Measurements from ENCODE around the gene CAPG.
"Not testable (repeated sequence)": the region's sequence is repeated elsewhere in the genome, so short reads cannot be mapped to it uniquely, and the experiment has no call there.

CAPG gene

DNA sequence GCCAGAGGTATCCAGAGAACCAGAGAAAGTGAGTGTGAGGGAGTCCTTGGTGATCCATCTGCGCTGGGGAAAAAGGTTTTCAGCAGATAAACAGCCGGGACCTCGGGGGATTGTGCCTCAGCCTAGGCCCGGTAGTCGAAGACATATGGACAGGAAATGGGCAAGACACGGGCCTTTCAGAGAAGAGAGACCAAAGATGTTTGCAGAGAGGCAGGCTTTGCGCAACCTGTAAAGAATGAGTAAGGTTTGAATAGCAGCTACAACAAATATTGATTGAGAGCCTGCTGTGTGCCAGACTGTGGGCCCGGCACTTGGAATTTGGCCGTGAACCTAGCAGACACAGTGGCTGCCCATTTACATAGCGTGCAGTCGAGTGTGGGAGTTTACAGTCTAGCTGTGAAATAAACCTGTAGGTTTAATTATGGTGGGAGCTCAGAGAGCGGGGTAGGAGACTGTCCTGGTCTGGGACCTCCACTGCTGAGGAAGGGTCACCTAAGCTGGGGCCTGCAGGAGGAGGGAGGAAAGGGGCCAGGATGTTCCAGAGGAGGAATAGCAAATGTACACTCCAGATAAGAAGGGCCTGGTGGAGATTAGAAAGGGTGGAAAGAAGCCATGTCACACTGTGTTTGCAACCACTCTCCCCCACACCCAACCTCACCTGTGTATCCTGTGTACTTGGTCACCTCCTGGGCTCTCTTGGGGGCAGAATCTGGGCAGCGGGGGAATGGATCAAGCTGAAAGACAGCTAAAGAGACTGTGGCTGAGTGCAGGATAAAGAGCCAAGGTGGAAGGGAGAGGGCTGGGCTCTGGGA lies 11.3 kb upstream of the CAPG start:
- peak; percentile 47 for DNase-seq

- DNase-seq: peak; percentile 88
These were observed 10.5 kb upstream of the CAPG start for GRCh38 chr2:85420536-85421259.

DNA sequence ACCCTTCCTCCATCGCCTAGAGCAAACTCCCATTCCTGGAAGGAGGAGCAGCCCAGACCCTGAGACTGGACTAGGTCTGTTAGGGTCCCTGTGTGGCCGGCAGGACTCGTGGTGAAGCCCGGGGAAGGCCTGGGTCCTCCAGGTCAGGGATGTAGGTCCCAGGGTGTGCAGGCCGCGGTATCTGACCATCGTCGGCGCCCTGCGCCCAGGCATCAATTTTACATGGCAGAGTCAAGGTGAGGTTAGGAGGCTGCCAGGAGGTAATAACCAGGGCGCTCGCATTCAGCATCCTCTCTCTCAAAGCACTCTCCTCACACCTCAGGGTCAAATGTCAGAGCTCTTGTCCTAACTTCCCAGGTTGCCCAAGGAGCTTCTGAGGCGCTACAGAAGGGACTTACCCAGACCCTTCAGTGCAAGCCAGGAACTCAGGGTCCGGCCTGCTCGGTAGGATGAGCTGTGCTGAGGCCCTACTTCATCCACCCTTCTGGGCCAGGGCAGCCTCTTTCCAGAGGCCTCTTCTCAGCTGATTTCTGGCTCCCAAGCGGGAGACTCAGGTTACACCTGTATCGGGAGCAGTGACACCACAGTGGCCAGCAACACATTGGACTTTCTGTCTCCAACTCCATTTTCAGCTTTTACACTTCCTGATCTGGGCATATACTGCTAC lies 9.0 kb upstream of the CAPG start:
- DNase-seq: no peak

DNA sequence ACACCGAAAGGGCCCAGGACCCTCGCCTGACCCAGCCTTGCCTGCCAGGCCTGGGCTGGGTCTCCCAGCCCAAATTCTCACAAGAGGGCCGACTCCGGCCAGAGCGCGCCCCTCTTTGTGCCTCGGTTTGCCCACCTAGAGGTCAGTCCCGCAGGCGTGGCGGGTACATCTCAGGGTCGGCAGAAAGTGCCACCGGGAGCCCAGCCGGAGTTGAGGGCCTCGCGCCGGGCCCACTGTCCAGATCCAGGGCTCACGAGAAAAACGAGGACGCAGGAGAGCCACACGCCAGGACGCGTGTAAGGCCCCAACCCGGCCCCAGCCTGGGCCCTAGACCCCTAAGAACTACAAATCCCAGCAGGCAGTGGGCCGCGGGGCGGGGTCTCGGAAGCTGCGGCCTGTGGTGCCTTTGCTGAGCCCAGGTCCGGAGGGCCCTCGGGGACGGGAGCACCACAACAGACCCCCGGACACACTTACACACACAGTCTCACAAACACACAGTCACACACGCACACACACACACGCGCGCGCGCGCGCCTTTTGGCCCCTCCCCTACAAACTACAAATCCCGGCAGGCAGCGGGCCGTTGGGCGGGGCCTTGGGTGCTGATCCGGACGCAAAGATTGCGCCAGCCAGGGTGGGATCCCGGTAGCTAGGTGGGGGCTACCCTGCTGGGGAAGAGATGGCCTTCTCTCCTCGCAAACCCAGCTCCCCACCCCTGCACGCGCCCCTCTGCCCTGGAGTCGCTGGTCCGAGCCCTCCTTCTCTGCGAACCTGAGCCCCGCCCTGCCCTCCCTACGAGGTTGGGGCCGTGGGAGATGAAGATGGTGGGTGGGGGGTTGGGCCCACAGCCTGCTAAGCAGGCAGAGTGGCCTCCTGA lies 8.2 kb upstream of the CAPG start, which contains the start of gene SH2D6:
Gene SH2D6 (plus strand): TSS at position 583 of the 877 bp plus-strand sequence. CDS start 10,752 bp downstream, outside the sequence.
- peak; percentile 99 for DNase-seq

- no peak for DNase-seq
These were observed 5.9 kb upstream of the CAPG start for GRCh38 chr2:85415980-85416650.

DNA sequence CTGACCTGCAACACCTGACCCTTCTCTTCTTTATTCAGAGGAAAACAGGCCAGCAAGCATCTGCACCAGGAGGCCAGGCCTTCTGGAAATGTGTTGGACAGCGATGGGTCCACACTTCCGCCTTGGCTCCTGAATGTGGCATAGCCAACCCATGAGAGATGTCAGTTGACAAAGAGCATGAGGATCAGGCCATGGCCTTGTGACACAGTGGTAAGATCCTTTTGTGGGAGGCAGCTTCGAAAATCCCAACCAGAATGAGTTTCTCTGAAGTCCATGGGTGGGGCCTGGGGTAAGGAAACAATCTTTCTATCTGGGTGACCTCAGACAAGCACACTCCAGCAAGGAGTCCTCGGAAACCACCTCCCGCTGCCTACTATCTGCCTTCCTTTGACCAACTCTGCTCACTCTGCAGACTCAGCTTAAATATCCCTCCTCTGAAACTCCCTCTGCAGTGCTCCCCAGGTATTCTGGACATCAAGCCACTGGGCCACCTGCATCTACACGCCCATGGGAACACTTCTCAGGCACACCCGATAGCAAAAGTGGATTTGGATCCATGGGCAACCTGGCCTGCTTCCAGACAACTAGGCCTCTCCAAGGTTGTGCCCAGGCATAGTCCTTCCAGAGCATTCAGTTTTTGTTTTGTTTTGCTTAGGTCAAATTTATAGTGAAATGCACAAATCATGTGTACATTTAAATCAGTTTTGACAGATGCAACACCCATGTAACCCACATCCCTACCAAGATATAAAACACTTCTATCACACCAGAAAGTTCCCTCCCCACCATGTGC lies 4.8 kb upstream of the CAPG start:
- no peak for DNase-seq

- DNase-seq: not testable (repeated sequence)
These were observed 4.2 kb upstream of the CAPG start for GRCh38 chr2:85414421-85414759.

DNA sequence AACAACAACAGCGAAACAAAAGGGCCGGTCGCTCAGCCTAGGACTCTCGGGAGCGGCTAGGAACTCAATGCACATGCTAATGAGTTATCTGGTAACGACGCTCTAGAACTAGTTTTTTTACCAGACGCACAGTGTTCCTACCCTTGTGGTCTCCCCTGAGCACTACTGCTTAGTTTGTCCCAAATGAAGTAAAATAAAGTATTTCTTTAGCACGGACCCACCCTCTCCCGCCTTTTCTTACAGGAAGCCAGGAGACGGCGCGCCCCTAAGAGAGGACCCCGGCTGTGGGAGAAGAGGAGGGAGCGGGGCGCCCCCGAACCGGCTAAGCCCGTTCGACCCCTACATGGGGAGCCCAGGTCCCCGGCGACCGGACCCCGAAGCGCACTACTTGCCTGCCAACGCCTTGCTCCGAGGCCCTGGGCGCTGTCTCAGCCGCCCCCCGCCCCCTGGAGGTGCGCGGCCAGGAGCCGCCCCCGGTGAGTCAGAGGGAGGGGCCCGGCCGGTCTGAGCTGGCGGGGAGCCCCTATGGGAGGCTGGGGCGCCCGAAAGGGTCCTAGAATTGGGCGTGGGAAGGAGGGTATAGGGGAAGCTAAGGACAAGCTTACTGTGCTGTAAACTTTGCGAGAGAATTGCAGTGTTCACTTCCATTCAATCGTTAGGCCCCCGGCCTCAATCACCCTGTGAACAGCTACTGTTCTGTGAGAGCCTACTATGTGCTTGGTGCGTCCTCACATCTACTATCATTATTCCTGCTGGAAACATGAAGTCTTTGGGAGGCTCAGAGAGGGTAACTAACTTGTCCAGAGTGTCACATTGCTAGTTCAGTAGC lies 3.6 kb upstream of the CAPG start:
- DNase-seq: peak; percentile 80

DNA sequence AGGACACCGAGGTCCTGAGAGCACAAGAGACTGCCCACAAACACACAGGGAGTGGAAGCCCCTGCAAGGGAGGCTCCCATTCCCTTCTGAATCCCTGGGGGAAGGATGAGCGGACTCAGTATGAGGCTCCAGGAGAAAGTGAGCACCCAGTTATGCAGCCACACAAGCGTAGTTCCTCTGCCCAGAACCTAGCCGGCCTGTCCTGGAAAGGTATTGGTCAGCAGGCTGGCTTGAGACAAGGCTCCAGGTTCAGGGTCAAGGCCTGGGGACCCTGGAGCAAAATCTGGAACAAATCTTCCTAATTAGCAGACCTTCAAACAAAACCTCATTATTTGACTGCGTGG lies 1.2 kb upstream of the CAPG start:
- no peak for DNase-seq

- DNase-seq: no peak
These were observed 628 bp upstream of the CAPG start for GRCh38 chr2:85410584-85411404.

GRCh38 chr2:85405201-85406059 lies 4.7 kb downstream of the CAPG start:
- DNase-seq: no peak

GRCh38 chr2:85401844-85402243 lies 8.3 kb downstream of the CAPG start:
- no peak for DNase-seq

GRCh38 chr2:85401464-85401805 lies 8.7 kb downstream of the CAPG start:
- DNase-seq: no peak

DNA sequence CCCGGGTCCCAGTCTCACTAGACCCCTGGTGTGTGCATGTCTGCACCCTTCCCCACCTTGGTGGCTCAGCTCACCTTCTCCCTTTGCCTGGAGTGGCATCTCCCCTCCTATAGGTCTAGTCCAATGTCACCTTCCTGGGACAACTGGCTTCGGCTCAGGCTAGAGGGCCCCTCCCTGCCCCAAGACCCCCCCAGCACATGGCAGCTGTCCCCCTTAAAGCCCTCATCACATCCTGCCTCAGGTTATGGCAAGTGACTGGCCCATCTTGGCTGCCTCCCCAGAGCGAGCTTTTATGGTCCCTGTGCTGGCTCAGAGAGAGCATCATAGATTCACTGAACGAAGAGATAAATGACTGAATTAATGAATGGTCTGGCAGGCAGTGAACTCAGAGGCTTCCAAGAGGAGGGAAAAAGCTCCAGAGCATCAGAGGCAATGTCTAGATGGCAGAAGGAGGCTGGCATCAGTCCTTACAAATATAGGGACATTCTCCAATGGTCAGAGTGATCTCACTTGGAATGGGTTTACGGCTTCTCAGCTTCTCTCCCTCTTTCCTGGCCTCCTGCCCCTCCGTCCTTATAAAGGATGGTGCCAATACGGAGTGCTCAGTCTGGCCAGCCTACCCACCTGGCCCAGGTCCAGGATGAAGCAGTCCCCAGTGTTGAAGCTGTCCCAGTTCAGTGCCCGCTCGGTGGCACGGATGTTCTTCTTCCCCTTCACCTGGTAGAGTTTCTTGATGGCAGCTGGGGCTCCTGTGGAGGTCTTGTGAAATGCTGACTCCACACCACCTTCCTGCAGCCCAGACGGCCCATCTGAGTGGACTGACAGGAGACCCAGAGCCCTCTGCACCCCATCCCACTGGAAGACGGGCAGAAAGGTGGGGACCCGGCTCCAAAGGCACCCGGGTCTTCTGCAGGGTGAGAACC lies 9.4 kb downstream of the CAPG start:
- DNase-seq: no peak

DNA sequence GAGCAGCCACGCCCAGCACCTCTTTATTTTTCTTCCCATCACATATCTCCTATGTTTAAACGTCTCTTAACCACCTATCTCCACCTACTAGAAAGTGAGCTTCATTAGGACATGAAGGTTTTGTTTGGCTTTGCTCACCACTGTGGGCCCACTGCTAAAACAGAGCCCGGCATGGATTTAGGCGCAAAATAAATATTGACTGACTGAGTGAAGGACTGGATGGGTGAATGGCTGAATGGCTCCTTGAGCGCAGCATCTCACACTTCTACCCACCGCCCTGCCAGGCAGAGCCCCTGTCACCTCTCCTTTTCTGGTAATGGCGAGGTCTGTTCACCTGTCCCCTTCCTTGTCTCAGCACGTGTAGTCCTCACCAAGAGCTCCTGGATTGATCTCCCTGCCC lies 10.1 kb downstream of the CAPG start:
- no peak for DNase-seq

DNA sequence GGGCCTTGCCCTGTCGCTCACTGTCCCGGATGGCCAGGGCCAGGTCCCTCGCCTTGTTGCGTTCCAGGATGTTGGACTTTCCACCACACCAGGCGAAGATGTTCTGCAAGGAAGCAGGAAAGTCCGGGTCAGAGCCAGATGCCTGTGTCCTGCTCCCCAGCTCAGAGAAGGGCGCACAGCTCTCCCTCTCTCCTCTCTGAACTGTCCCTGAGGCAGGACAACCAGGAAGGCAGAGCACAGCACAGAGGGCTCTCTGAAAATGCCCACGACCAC lies 11.0 kb downstream of the CAPG start:
- no peak for DNase-seq

DNA sequence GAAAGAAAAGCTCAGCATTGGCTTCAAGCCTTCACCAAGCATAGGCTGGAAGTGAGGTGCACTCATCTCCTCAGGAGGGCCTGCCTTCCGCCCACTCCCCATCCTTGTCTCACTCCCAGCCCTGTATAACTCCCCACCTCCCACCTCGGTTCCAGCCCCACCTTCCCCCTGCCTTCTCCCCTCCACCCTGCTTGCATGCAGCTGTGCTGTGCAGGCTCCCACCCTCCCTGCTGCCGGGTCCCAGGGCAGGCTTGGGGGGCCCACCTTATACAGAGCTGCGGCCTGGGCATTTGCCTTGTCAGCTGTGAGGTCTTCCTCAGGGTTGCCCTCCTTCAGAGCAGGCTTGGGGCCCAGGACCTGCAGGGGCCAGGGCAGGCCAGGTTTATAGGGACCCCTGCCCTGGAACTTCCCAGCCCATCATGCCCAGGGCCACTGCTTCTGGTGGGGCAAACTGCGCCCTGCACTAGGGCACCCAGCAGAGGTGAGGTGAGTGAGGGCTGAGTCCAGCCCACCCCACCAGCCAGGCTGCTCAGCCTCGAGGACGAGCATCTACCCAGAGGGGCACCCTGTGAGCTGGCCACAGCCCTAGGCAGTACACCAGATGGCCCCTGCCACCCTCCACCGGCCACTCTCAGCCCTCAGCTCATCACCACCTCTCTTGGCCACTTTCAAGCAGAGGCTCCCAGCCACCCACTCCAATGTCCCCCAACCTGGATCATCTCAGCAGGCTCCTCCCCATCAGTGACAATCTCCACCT lies 11.6 kb downstream of the CAPG start:
- no peak for DNase-seq

Measured in right kidney (tissue), 1 donor.